ENCODE results near the gene CCL25.
"Not testable (repeated sequence)": the region's sequence is repeated elsewhere in the genome, so short reads cannot be mapped to it uniquely, and the experiment has no call there.

DNA sequence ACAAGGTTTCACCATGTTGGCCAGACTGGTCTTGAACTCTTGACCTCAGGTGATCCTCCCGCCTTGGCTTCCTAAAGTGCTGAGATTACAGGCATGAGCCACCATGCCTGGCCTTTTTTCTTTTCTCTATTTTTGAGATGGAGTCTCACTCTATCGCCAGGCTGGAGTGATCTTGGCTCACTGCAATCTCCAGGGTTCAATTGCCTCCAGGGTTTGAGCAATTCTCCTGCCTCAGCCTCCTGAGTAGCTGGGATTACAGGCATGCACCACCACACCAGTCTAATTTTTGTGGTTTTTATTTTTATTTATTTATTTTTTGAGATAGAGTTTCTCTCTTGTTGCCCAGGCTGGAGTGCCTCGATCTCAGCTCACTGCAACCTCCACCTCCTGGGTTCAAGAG is 28.3 kb upstream of the CCL25 start:
- TF ChIP-seq, protein P1, sequence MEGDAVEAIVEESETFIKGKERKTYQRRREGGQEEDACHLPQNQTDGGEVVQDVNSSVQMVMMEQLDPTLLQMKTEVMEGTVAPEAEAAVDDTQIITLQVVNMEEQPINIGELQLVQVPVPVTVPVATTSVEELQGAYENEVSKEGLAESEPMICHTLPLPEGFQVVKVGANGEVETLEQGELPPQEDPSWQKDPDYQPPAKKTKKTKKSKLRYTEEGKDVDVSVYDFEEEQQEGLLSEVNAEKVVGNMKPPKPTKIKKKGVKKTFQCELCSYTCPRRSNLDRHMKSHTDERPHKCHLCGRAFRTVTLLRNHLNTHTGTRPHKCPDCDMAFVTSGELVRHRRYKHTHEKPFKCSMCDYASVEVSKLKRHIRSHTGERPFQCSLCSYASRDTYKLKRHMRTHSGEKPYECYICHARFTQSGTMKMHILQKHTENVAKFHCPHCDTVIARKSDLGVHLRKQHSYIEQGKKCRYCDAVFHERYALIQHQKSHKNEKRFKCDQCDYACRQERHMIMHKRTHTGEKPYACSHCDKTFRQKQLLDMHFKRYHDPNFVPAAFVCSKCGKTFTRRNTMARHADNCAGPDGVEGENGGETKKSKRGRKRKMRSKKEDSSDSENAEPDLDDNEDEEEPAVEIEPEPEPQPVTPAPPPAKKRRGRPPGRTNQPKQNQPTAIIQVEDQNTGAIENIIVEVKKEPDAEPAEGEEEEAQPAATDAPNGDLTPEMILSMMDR (IDR thresholded peaks at IDR 0.05; ENCODE audit: low read depth, low read length, poor library complexity, severe bottlenecking), result not testable (repeated sequence)
- not testable (repeated sequence) for TF ChIP-seq EZH2phosphoT487 (IDR thresholded peaks at IDR 0.05; ENCODE audit: borderline replicate concordance, low read length)
